ENCODE measurements around the gene VPS37D.

Gene VPS37D

GRCh38 chr7:73680501-73680900, 12.9 kb downstream of the VPS37D start:
- no peak for DNase-seq (ENCODE audit: low read depth)

GRCh38 chr7:73681031-73681430, 13.4 kb downstream of the VPS37D start:
- DNase-seq (ENCODE audit: low read depth): no peak

GRCh38 chr7:73682745-73683055, 15.1 kb downstream of the VPS37D start:
- no peak for DNase-seq (ENCODE audit: low read depth)

- peak; percentile 94 for DNase-seq (ENCODE audit: low read depth)
These were observed 15.6 kb downstream of the VPS37D start, which contains the start of the genes BUD23 and DNAJC30 for GRCh38 chr7:73683056-73683787. Gene BUD23, plus strand, starts transcription at chr7:73683597. Its CDS starts 29 bp downstream, at chr7:73683626. Gene DNAJC30, minus strand, starts transcription at chr7:73683453. Its CDS starts 30 bp downstream, at chr7:73683423.

- no peak for DNase-seq (ENCODE audit: low read depth)
These were observed 16.4 kb downstream of the VPS37D start for GRCh38 chr7:73683788-73684693.

- DNase-seq (ENCODE audit: low read depth): no peak
These were observed 17.7 kb downstream of the VPS37D start for GRCh38 chr7:73685311-73685710.

GRCh38 chr7:73688288-73688687, 20.7 kb downstream of the VPS37D start:
- DNase-seq (ENCODE audit: low read depth): no peak

- no peak for DNase-seq (ENCODE audit: low read depth)
These were observed 23.0 kb downstream of the VPS37D start for GRCh38 chr7:73690646-73691045.

- DNase-seq (ENCODE audit: low read depth): no peak
These were observed 28.7 kb downstream of the VPS37D start for GRCh38 chr7:73696372-73696771.

- no peak for DNase-seq (ENCODE audit: low read depth)
These were observed 30.8 kb downstream of the VPS37D start for GRCh38 chr7:73698410-73698809.

- DNase-seq (ENCODE audit: low read depth): no peak
These were observed 31.9 kb downstream of the VPS37D start for GRCh38 chr7:73699370-73700068.

GRCh38 chr7:73700069-73700423, 32.4 kb downstream of the VPS37D start:
- DNase-seq (ENCODE audit: low read depth): no peak

GRCh38 chr7:73700581-73701134, 33.0 kb downstream of the VPS37D start:
- no peak for DNase-seq (ENCODE audit: low read depth)

GRCh38 chr7:73701357-73701995, 33.8 kb downstream of the VPS37D start:
- DNase-seq (ENCODE audit: low read depth): no peak

- DNase-seq (ENCODE audit: low read depth): no peak
These were observed 34.6 kb downstream of the VPS37D start for GRCh38 chr7:73702226-73702625.

GRCh38 chr7:73702665-73703064, 35.0 kb downstream of the VPS37D start:
- no peak for DNase-seq (ENCODE audit: low read depth)

- DNase-seq (ENCODE audit: low read depth): no peak
These were observed 35.6 kb downstream of the VPS37D start for GRCh38 chr7:73703225-73703624.

GRCh38 chr7:73703757-73704639, 36.4 kb downstream of the VPS37D start:
- no peak for DNase-seq (ENCODE audit: low read depth)

GRCh38 chr7:73704640-73705550, 37.3 kb downstream of the VPS37D start:
- DNase-seq (ENCODE audit: low read depth): no peak

GRCh38 chr7:73705551-73705920, 37.9 kb downstream of the VPS37D start:
- no peak for DNase-seq (ENCODE audit: low read depth)
